ENCODE measurements around the gene SLC6A12. TPM values are rescaled to one million over a fixed set of nuclear protein-coding genes. Genes with fewer than 3 reads are reported as not detected.
A peak's percentile ranks its signal among the peaks of the same experiment; 100 is the strongest.

The SLC6A12 gene
- total and polyA plus RNA-seq, 9 of the 15 experiments (the other 6 are each of a cell fraction or from before 2014, with no cell fraction given): not detected

- TF ChIP-seq AFF4 (CRISPR knock-in tag; IDR thresholded peaks at IDR 0.05): no peak
- no peak for TF ChIP-seq MAFK (IDR thresholded peaks at IDR 0.05; ENCODE audit: low read length)
- peak; percentile 69 for TF ChIP-seq TFE3 (CRISPR knock-in tag; IDR thresholded peaks at IDR 0.05)
- no peak for TF ChIP-seq NRF1 (conservative IDR thresholded peaks at IDR 0.05 in 1 of 2, IDR thresholded peaks at IDR 0.05 in 1 of 2)
Measured at GRCh38 chr12:205026-205425, 8.9 kb downstream of the SLC6A12 start (continued).

GRCh38 chr12:204261-204678 is 9.7 kb downstream of the SLC6A12 start:
- Histone ChIP-seq H2AFZ (ENCODE audit: low read depth, low read length) (no peak overlapping the region), H3K79me2 (ENCODE audit: control insufficient read depth, insufficient read depth, low read length) (no peaks in the 10 kb centered on the region), H3K27ac (ENCODE audit: extremely low read depth, low read depth, low read length) (no peak overlapping the region), H3K4me1 (replicated peaks in 1 of 2; ENCODE audit: control insufficient read depth in 2 of 2, insufficient read depth in 2 of 2, low read length in 2 of 2) (peaks cover 2 to 12% of the 10 kb centered on the region in 2 experiments; a peak in 4 of 5 replicates), H4K20me1 (replicated peaks; ENCODE audit: control insufficient read depth, insufficient read depth, low read length) (0 out of 2 replicates have a peak, but pooled peaks cover 6% of the 10 kb centered on the region), H3K4me2 (ENCODE audit: insufficient read depth, low read length) (no peak overlapping the region; the same call in 1 of the 2 replicates), H3K9me3 (replicated peaks; ENCODE audit: control insufficient read depth, insufficient read depth, low read depth, low read length) (no peaks in the 10 kb centered on the region), H3K27me3 (ENCODE audit: control insufficient read depth in 2 of 2, insufficient read depth in 2 of 2, low read length in 2 of 2) (peaks cover 31 to 66% of the 10 kb centered on the region in 2 experiments), H3K36me3 (ENCODE audit: control insufficient read depth, insufficient read depth, low read length) (no peaks in the 10 kb centered on the region), H3K9ac (ENCODE audit: insufficient read depth in 1 of 2, low read depth in 2 of 2, low read length in 2 of 2) (no peak overlapping the region; a peak in 1 of 4 replicates), H3K4me3 (no peak overlapping the region), H3K9me1 (ENCODE audit: control insufficient read depth, insufficient read depth, low read length) (no peaks in the 10 kb centered on the region)
- BruUV-seq (replicated peaks): no TSS peak
- FAIRE-seq (no peak), DNase-seq (ENCODE audit: extremely low read depth in 1 of 4, low spot score in 3 of 4) (no peak), ATAC-seq (no peak)
- intact Hi-C loops (cut with micrococcal nuclease): no loop called here
- ChIA-PET CTCF (ENCODE audit: low intra/inter-chr PET ratio) (no interaction called here), POLR2A (no interaction called here)
- peak; percentile 73 for TF ChIP-seq ZFP36 (IDR thresholded peaks at IDR 0.05; ENCODE audit: low read depth, low read length, partially characterized antibody)
- no peak for TF ChIP-seq PKNOX1 (IDR thresholded peaks at IDR 0.05)
- in situ Hi-C loops (cut with MboI): no loop called here
- WGBS (ENCODE audit: insufficient coverage, low coverage, missing lambda C conversion rate): 62% methylated on average over 5 of the region's 11 CpGs
